Measurements from ENCODE around the gene ZBTB7A. TPM values are rescaled to one million over a fixed set of nuclear protein-coding genes. Genes with fewer than 3 reads are reported as not detected.

The ZBTB7A gene
- total RNA-seq, 1 donor from 2014 or later = 15.7 TPM

DNA sequence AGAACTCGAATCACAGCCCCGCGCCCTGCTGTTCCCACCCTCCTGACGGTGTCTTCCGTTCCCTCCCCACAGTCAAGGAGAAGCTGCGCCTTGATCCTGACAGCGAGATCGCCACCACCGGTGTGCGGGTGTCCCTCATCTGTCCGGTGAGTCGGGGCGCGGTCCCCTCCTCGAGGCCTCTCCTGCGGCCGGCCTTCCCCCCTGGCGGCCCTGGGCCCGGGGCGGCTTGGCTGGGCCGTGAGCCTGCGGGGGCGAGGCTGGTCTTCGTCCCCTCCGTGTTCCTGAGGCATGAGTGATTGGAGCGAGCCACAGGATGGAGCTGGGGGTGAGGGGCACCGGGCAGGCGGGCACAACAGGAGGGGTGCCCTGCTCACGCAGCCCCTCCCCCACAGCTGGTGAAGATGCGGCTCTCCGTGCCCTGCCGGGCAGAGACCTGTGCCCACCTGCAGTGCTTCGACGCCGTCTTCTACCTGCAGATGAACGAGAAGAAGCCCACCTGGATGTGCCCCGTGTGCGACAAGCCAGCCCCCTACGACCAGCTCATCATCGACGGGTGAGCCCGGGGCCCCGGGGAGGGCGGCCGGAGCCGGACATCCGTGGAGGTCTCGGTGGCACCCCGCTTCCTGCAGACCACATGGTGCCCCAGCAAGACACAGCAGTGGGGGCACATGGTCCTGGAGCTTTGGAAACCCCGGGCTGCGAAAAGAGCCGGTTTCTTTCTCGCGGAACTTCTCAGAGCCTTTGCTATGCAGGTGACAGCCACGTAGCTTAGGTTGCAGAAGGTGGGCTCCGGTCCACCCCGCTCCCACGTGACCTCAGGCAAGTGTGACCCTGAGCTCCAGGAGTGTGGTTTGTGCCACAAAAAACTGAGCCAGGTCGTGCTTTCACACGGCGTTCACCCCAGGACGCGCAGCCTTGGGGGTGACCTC is 33.4 kb downstream of the ZBTB7A start:
- TF ChIP-seq, protein P1, sequence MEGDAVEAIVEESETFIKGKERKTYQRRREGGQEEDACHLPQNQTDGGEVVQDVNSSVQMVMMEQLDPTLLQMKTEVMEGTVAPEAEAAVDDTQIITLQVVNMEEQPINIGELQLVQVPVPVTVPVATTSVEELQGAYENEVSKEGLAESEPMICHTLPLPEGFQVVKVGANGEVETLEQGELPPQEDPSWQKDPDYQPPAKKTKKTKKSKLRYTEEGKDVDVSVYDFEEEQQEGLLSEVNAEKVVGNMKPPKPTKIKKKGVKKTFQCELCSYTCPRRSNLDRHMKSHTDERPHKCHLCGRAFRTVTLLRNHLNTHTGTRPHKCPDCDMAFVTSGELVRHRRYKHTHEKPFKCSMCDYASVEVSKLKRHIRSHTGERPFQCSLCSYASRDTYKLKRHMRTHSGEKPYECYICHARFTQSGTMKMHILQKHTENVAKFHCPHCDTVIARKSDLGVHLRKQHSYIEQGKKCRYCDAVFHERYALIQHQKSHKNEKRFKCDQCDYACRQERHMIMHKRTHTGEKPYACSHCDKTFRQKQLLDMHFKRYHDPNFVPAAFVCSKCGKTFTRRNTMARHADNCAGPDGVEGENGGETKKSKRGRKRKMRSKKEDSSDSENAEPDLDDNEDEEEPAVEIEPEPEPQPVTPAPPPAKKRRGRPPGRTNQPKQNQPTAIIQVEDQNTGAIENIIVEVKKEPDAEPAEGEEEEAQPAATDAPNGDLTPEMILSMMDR (conservative IDR thresholded peaks at IDR 0.05) = no peak
- peaks cover 3% of the 10 kb centered on the region for H3K36me3 Mint-ChIP-seq (ENCODE audit: low read depth)
- H3K27me3 Mint-ChIP-seq (ENCODE audit: low read depth) = no peaks in the 10 kb centered on the region
- H3K9me3 Mint-ChIP-seq = no peaks in the 10 kb centered on the region
- no peak overlapping the region for H3K27ac Mint-ChIP-seq (ENCODE audit: unreplicated experiment)
- no peak for DNase-seq (ENCODE audit: low read depth, low spot score)
- H3K4me3 Mint-ChIP-seq = no peak overlapping the region
- H3K4me1 Mint-ChIP-seq = no peaks in the 10 kb centered on the region

DNA sequence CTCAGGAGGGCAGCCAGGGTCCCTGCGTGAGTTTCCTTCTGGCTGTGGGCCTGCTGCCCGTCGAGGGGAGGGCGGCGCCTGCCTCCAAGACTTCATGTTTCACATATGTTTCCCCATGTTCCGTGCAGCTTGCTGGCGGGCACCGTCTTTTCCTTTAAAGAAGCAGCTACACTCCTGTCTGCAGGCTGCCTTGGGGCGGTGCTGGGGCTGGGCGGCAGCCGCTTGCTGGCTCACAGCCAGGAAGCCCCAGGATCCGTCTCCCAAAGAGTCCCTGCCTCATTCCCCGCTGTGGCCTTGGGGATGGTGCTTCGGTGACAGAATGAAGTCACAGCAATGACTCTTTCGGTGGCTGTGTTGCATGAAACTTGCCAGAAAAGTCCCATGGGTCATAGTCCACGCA is 34.3 kb downstream of the ZBTB7A start:
- H3K9me3 Mint-ChIP-seq = no peaks in the 10 kb centered on the region
- TF ChIP-seq, protein P1 (conservative IDR thresholded peaks at IDR 0.05) = no peak
- H3K27ac Mint-ChIP-seq (ENCODE audit: unreplicated experiment) = no peak overlapping the region
- no peaks in the 10 kb centered on the region for H3K27me3 Mint-ChIP-seq (ENCODE audit: low read depth)
- H3K36me3 Mint-ChIP-seq (ENCODE audit: low read depth) = peaks cover 3% of the 10 kb centered on the region
- no peak for DNase-seq (ENCODE audit: low read depth, low spot score)
- no peak overlapping the region for H3K4me3 Mint-ChIP-seq
- H3K4me1 Mint-ChIP-seq = no peaks in the 10 kb centered on the region

GRCh38 chr19:4031420-4031819 is 35.3 kb downstream of the ZBTB7A start:
- no peaks in the 10 kb centered on the region for H3K27me3 Mint-ChIP-seq (ENCODE audit: low read depth)
- H3K27ac Mint-ChIP-seq (ENCODE audit: unreplicated experiment) = no peak overlapping the region
- DNase-seq (ENCODE audit: low read depth, low spot score) = no peak
- no peaks in the 10 kb centered on the region for H3K4me1 Mint-ChIP-seq
- H3K36me3 Mint-ChIP-seq (ENCODE audit: low read depth) = peaks cover 3% of the 10 kb centered on the region
- no peaks in the 10 kb centered on the region for H3K9me3 Mint-ChIP-seq
- TF ChIP-seq, protein P1 (conservative IDR thresholded peaks at IDR 0.05) = no peak
- no peak overlapping the region for H3K4me3 Mint-ChIP-seq

DNA sequence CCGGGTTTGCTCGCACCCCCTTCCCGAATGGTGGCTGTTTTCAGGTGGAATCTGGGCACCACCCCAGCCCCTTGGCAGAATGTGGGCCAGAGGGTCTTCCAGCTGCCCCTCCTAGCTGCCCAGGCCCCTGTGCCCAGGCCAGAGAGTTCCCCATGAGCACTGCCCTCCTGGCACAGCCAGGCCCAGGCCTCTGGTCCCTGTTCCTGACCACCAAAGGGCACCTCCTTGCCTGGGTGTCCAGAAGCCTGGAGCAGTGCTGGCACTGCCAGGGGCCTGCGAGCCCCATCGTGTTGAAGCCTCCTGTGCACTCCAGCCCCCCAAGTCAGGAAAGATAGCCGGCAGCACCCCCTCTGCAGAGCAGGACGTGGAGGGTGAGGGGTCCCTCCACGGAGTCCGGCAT is 35.7 kb downstream of the ZBTB7A start:
- Mint-ChIP-seq H3K4me1 (no peaks in the 10 kb centered on the region), H3K27me3 (ENCODE audit: low read depth) (no peaks in the 10 kb centered on the region), H3K36me3 (ENCODE audit: low read depth) (peaks cover 3% of the 10 kb centered on the region), H3K9me3 (no peaks in the 10 kb centered on the region), H3K27ac (ENCODE audit: unreplicated experiment) (no peak overlapping the region), H3K4me3 (no peak overlapping the region)
- TF ChIP-seq, protein P1 (conservative IDR thresholded peaks at IDR 0.05) = no peak
- no peak for DNase-seq (ENCODE audit: low read depth, low spot score)

DNA sequence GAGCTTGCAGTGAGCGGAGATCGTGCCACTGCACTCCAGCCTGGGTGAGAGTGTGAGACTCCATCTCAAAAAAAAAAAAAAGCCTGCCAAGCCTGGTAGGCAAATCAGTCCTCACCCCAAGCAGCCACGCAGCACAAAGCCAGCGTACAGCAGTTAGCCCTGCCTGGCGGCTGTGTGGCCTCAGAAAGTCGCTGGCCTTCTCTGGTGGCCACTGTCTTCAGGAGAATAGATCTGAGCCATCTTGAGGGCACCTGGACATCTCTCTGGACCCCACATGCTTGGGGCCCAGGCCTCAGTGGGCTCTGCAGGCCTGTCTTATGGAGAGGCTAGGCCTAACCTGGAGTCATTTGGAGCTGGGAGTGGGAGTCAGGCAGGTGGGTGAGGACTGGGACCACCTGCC is 36.1 kb downstream of the ZBTB7A start:
- Mint-ChIP-seq H3K27ac (ENCODE audit: unreplicated experiment) (no peak overlapping the region), H3K4me1 (no peaks in the 10 kb centered on the region), H3K9me3 (no peaks in the 10 kb centered on the region), H3K27me3 (ENCODE audit: low read depth) (no peaks in the 10 kb centered on the region), H3K36me3 (ENCODE audit: low read depth) (peaks cover 3% of the 10 kb centered on the region), H3K4me3 (no peak overlapping the region)
- no peak for DNase-seq (ENCODE audit: low read depth, low spot score)
- TF ChIP-seq, protein P1 (conservative IDR thresholded peaks at IDR 0.05) = no peak

All from neural crest cell (in vitro differentiated cells).